Endothelial cell of umbilical vein (primary cell): ENCODE data around the gene FGFRL1. TPM values are rescaled to one million over a fixed set of nuclear protein-coding genes. Genes with fewer than 3 reads are reported as not detected.

Experiments used
- BruUV-seq: library from RNA; stranded (reverse); fragments of 400-500 nt; replicated peaks from 2 replicates; lab custom pipeline; 2021; lab: Mats Ljungman, UMichigan
- CTCF ChIA-PET: fragments of 300-600, 350-600 bp; sonication (Branson Sonifier 250); formaldehyde crosslinking; loops from one replicate; lab custom pipeline; 2021; ENCODE audit warnings: antibody characterized with exemption, inconsistent platforms; lab: Charles Lee
- POLR2A ChIA-PET: fragments of 300-600, 350-600 bp; sonication (Branson Sonifier 250); formaldehyde crosslinking; loops from one replicate; lab custom pipeline; 2021; ENCODE audit warnings: antibody characterized with exemption, inconsistent platforms; lab: Charles Lee
- DNase-seq: peaks from one replicate; pipeline ENCODE4 v3.0.0-alpha.2; 2011; ENCODE audit warnings: low read depth, low spot score
- FAIRE-seq: peaks from 2 replicates; lab custom pipeline; 2011; peaks lifted over from hg19 to GRCh38; lab: Jason Lieb, UNC
- H2AFZ ChIP-seq: 2 replicates; pipeline ENCODE4 v1.6.0; 2012; ENCODE audit warnings: low read depth, low read length, control low read depth, inconsistent platforms
- H3K27ac ChIP-seq: 2 replicates; pipeline ENCODE4 v1.5.1; 2011; ENCODE audit warnings: low read depth, mild to moderate bottlenecking, control low read depth, low read length, moderate library complexity; ENCODE audit not compliant: insufficient read depth
- H3K27me3 ChIP-seq, 2 experiments: 2 replicates each; pipeline versions ENCODE4 v1.6.0 to v1.6.1; 2011; ENCODE audit warnings: low read length in 2 of 2, mixed read lengths in 1 of 2; ENCODE audit not compliant: control insufficient read depth in 2 of 2, insufficient read depth in 2 of 2
- H3K36me3 ChIP-seq, 2 experiments: 2 replicates in 1 of 2; 3 replicates in 1 of 2; pipeline ENCODE4 v1.5.1; 2011; ENCODE audit warnings: low read length in 2 of 2, mild to moderate bottlenecking in 1 of 2, moderate library complexity in 1 of 2; ENCODE audit not compliant: control insufficient read depth in 2 of 2, insufficient read depth in 2 of 2; ENCODE audit errors: extremely low read depth in 1 of 2
- H3K4me1 ChIP-seq: 3 replicates; pipeline ENCODE4 v1.5.1; 2011; ENCODE audit warnings: mild to moderate bottlenecking, low read length; ENCODE audit not compliant: control insufficient read depth, insufficient read depth; ENCODE audit errors: extremely low read depth
- H3K4me2 ChIP-seq: 2 replicates; pipeline ENCODE4 v1.6.1; 2011; ENCODE audit warnings: low read length, control low read depth, mixed read lengths; ENCODE audit not compliant: insufficient read depth
- H3K4me3 ChIP-seq, 3 experiments: fragments of 200-600 bp in 1 of 3; sonication (generic), shearing (Covaris generic) in 1 of 3; replicated peaks in 1 of 3; 2 replicates each; pipeline ENCODE4 v1.5.1; 2011 to 2016; ENCODE audit warnings: control low read depth in 3 of 3, low read length in 3 of 3, mild to moderate bottlenecking in 2 of 3, inconsistent platforms in 1 of 3, low read depth in 1 of 3, moderate library complexity in 1 of 3; ENCODE audit not compliant: insufficient read depth in 1 of 3
- H3K79me2 ChIP-seq: 2 replicates; pipeline ENCODE4 v1.6.0; 2012; ENCODE audit warnings: low read length, inconsistent platforms; ENCODE audit not compliant: control insufficient read depth, insufficient read depth
- H3K9ac ChIP-seq: replicated peaks from 2 replicates; pipeline ENCODE3; 2011; ENCODE audit warnings: low read length, control low read depth; ENCODE audit not compliant: insufficient read depth; ENCODE audit errors: extremely low read depth
- H3K9me1 ChIP-seq: replicated peaks from 3 replicates; pipeline ENCODE4 v1.6.0; 2011; ENCODE audit warnings: mild to moderate bottlenecking, low read length; ENCODE audit not compliant: control insufficient read depth, insufficient read depth; ENCODE audit errors: extremely low read depth
- H3K9me3 ChIP-seq: replicated peaks from 2 replicates; pipeline ENCODE4 v1.5.1; 2012; ENCODE audit warnings: low read length, inconsistent platforms; ENCODE audit not compliant: control insufficient read depth, insufficient read depth
- H4K20me1 ChIP-seq: replicated peaks from 2 replicates; pipeline ENCODE3; 2011; ENCODE audit warnings: mild to moderate bottlenecking, low read length; ENCODE audit not compliant: control insufficient read depth, insufficient read depth; ENCODE audit errors: extremely low read depth
- CTCF ChIP-seq, 2 donors: IDR thresholded peaks; 1 replicate in 1 of 2; 2 replicates in 1 of 2; pipeline ENCODE4 v1.5.1; 2011; ENCODE audit warnings: low read length in 2 of 2, mild to moderate bottlenecking in 2 of 2, moderate library complexity in 2 of 2, control low read depth in 1 of 2, inconsistent platforms in 1 of 2, low read depth in 1 of 2; ENCODE audit not compliant: insufficient read depth in 1 of 2; ENCODE audit errors: extremely low read depth in 1 of 2
- EZH2 ChIP-seq: IDR thresholded peaks from 2 replicates; pipeline ENCODE4 v1.6.1; 2012; ENCODE audit warnings: borderline replicate concordance, low read depth, mild to moderate bottlenecking, moderate library complexity, low read length, inconsistent platforms; ENCODE audit not compliant: severe bottlenecking
- FOS ChIP-seq: IDR thresholded peaks from 2 replicates; pipeline ENCODE4 v1.6.1; 2011; ENCODE audit warnings: mild to moderate bottlenecking, low read length, moderate library complexity, borderline replicate concordance; ENCODE audit not compliant: insufficient read depth
- GATA2 ChIP-seq: IDR thresholded peaks from 2 replicates; pipeline ENCODE4 v1.7.0; 2011; ENCODE audit warnings: low read depth, mild to moderate bottlenecking, moderate library complexity, mixed read lengths, low read length; ENCODE audit not compliant: insufficient read length, insufficient read depth
- JUN ChIP-seq: IDR thresholded peaks from 2 replicates; pipeline ENCODE4 v1.6.1; 2011; ENCODE audit warnings: borderline replicate concordance, low read depth; ENCODE audit not compliant: insufficient read length, insufficient read depth
- MYC ChIP-seq: IDR thresholded peaks from one replicate; pipeline ENCODE4 v1.6.1; 2011; ENCODE audit warnings: mild to moderate bottlenecking, low read depth, low read length
- POLR2A ChIP-seq: IDR thresholded peaks from 2 replicates; pipeline ENCODE4 v1.6.1; 2012; ENCODE audit warnings: low read depth, mild to moderate bottlenecking, control low read depth, low read length
- POLR2AphosphoS5 ChIP-seq: IDR thresholded peaks from 2 replicates; pipeline ENCODE4 v1.6.1; 2012; ENCODE audit warnings: low read depth, mild to moderate bottlenecking, control low read depth, low read length, moderate library complexity; ENCODE audit not compliant: insufficient read depth
- dilution Hi-C: fragments of 300-500 bp; cut with MboI; formaldehyde crosslinking; loops from one replicate; pipeline ENCODE4 v1.15.0; 2019; ENCODE audit warnings: low sequenced_read_pairs; ENCODE audit not compliant: extremely low pct_ligation_motif_present
- intact Hi-C: fragments of 100-400 bp; cut with micrococcal nuclease; formaldehyde crosslinking; loops from one replicate; pipeline ENCODE4 v1.10.0; 2022
- polyA plus RNA-seq, 4 experiments: library from polyadenylated mRNA; depleted of rRNA in 3 of 4; stranded (reverse) in 3 of 4; unstranded in 1 of 4; fragments of >200 nt; gene quantifications; 2 replicates each; pipeline versions ENCODE4 v1.2.1 to v1.2.3, GENCODE V29; 2011 to 2012; ENCODE audit warnings: missing spikeins in 1 of 4
- total RNA-seq: library from RNA; stranded (reverse); gene quantifications from 2 replicates; pipeline ENCODE4 v1.2.3, GENCODE V29; 2021
- TF ChIP-seq, protein P1 (sequence below): IDR thresholded peaks from 2 replicates; pipeline ENCODE4 v1.6.1; 2011; ENCODE audit not compliant: insufficient read depth, insufficient read length

Gene FGFRL1
- total and polyA plus RNA-seq, 2 donors (not counting 3 experiments of a cell fraction or from before 2014, with no cell fraction given) = 33.3 to 74.6 TPM

DNA sequence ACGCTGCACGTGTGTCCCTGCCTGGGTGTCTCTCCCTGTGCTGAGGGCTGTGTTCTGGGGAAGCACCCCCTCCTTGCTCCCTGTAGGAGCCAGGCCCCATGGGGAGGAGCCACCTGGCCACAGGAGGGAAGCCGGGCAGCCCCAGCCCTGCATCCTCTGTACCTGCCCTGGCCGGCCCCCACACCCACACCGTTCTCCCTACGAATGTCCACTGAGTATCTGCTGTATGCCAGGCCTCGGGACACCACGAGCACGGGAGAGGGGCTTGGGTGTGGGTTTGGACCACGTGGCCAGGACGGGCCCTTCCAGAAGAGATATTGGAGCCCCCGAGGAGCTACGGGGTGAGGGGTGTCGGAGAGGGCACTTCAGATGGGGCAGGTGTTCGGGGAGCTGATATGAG, 6.3 kb downstream of the FGFRL1 start:
- DNase-seq (no peak), FAIRE-seq (no peak)
- no TSS peak for BruUV-seq
- H3K4me2 ChIP-seq = no peak overlapping the region
- CTCF ChIA-PET = no interaction called here
- no peaks in the 10 kb centered on the region for H3K27me3 ChIP-seq
- peaks cover 0 to 2% of the 10 kb centered on the region in 2 experiments for H3K36me3 ChIP-seq
- H3K27ac ChIP-seq = no peak overlapping the region
- intact Hi-C loops (no loop called here), dilution Hi-C loops (no loop called here)
- no peaks in the 10 kb centered on the region for H3K9me3 ChIP-seq
- no peak overlapping the region for H2AFZ ChIP-seq
- H3K4me3 ChIP-seq = no peak overlapping the region
- H3K4me1 ChIP-seq = no peaks in the 10 kb centered on the region
- no peaks in the 10 kb centered on the region for H3K9me1 ChIP-seq
- H3K79me2 ChIP-seq = peaks cover under 1% of the 10 kb centered on the region
- no peaks in the 10 kb centered on the region for H4K20me1 ChIP-seq
- POLR2A ChIA-PET = no interaction called here
- TF ChIP-seq MYC (no peak), POLR2A (no peak)
- TF ChIP-seq, protein P1, sequence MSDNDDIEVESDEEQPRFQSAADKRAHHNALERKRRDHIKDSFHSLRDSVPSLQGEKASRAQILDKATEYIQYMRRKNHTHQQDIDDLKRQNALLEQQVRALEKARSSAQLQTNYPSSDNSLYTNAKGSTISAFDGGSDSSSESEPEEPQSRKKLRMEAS = no peak
- no peak overlapping the region for H3K9ac ChIP-seq

DNA sequence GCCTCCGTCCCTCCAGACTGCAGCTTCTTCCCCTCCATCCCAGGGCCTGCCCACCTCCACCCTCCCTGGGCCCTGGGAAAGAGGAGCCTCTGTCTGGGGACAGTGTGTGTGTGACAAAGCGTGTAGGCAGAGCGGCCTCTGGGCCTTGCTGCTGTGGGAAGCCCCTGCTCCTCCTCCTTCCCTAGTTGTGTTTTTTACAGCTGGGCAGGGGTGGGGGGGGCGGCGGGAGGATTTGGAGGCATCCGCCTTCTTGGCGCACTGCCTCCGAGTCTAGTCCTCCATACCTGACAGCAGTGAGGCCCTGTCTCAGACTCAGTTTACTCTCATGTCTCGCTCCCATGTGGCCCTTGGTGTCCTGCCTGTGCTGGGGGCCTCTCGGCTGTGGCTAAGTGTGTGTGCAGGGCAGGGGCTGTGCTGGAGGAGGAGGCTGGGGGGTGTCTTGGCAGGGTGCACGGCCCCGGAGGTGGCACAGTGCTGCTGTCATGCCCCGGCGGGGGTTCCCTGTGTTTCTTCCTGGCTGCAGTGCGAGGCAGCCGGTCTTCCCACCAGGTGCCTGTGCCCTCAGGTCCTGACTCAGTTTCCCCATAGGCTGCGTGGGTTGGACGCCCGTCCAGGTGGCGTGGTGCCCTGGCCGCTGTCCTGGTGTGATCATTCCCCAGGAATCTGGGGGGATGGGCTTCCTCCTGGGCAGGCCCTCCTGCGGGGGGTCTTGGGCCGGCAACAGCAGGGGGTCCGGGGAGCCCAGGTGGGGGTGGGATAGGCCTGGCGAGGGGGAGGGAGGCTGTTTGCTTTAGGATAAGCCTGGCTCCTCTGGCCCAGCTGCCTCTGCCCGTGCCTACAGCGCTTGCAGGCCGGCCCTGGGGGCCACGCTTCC, 7.0 kb downstream of the FGFRL1 start:
- dilution Hi-C loops (no loop called here), intact Hi-C loops (no loop called here)
- no peaks in the 10 kb centered on the region for H3K9me1 ChIP-seq
- no TSS peak for BruUV-seq
- H4K20me1 ChIP-seq = no peaks in the 10 kb centered on the region
- no peaks in the 10 kb centered on the region for H3K9me3 ChIP-seq
- H3K4me2 ChIP-seq = no peak overlapping the region
- ChIA-PET CTCF (no interaction called here), POLR2A (no interaction called here)
- H3K79me2 ChIP-seq = no peaks in the 10 kb centered on the region
- TF ChIP-seq EZH2 (no peak), GATA2 (no peak), MYC (no peak), POLR2AphosphoS5 (no peak), JUN (no peak), FOS (no peak), POLR2A (no peak), CTCF (IDR thresholded peaks at IDR 0.05; ENCODE audit: extremely low read depth in 1 of 2, insufficient read depth in 1 of 2, low read depth in 1 of 2, low read length in 2 of 2) (no peak)
- TF ChIP-seq, protein P1 = no peak
- H3K27ac ChIP-seq = no peak overlapping the region
- H3K4me1 ChIP-seq = no peaks in the 10 kb centered on the region
- no peak for DNase-seq
- H3K9ac ChIP-seq = no peak overlapping the region
- H3K27me3 ChIP-seq = no peaks in the 10 kb centered on the region
- no peak overlapping the region for H2AFZ ChIP-seq
- no peak overlapping the region for H3K4me3 ChIP-seq
- no peak for FAIRE-seq
- H3K36me3 ChIP-seq = peaks cover 0 to 2% of the 10 kb centered on the region in 2 experiments
